ENCODE data around the gene C2CD4C.

C2CD4C gene

DNA sequence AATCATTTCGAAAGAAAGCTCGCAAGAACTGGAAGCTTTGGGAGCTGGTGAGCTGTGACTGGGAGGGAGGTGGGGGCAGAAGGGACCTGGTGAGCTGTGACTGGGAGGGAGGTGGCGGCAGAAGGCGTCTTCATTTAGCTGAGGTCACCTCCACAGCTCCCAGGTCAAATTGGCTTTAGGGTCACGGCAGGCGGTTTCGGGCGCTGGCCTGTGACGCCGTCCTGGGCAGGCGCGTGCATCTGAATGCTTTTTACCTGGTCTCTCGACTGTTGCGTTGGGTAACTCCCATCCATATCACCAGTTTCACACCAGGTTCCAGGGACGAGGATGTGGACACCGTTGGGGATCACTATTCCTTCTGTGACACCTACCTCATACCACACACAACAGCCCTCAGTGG lies 29.2 kb downstream of the C2CD4C start:
- no peak overlapping the region for H3K4me3 ChIP-seq (ENCODE audit: low read depth, low read length)
- TF ChIP-seq, protein P1, sequence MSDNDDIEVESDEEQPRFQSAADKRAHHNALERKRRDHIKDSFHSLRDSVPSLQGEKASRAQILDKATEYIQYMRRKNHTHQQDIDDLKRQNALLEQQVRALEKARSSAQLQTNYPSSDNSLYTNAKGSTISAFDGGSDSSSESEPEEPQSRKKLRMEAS (IDR thresholded peaks at IDR 0.05; ENCODE audit: low read depth, low read length) = no peak
- TF ChIP-seq, protein P2, sequence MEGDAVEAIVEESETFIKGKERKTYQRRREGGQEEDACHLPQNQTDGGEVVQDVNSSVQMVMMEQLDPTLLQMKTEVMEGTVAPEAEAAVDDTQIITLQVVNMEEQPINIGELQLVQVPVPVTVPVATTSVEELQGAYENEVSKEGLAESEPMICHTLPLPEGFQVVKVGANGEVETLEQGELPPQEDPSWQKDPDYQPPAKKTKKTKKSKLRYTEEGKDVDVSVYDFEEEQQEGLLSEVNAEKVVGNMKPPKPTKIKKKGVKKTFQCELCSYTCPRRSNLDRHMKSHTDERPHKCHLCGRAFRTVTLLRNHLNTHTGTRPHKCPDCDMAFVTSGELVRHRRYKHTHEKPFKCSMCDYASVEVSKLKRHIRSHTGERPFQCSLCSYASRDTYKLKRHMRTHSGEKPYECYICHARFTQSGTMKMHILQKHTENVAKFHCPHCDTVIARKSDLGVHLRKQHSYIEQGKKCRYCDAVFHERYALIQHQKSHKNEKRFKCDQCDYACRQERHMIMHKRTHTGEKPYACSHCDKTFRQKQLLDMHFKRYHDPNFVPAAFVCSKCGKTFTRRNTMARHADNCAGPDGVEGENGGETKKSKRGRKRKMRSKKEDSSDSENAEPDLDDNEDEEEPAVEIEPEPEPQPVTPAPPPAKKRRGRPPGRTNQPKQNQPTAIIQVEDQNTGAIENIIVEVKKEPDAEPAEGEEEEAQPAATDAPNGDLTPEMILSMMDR (IDR thresholded peaks at IDR 0.05; ENCODE audit: low read depth, low read length) = no peak
- no peak for TF ChIP-seq MYC (IDR thresholded peaks at IDR 0.05; ENCODE audit: low read depth, low read length)
- no peak for TF ChIP-seq POLR2A (IDR thresholded peaks at IDR 0.05; ENCODE audit: extremely low read depth, insufficient read length)
- no peak for DNase-seq (ENCODE audit: low read depth)

DNA sequence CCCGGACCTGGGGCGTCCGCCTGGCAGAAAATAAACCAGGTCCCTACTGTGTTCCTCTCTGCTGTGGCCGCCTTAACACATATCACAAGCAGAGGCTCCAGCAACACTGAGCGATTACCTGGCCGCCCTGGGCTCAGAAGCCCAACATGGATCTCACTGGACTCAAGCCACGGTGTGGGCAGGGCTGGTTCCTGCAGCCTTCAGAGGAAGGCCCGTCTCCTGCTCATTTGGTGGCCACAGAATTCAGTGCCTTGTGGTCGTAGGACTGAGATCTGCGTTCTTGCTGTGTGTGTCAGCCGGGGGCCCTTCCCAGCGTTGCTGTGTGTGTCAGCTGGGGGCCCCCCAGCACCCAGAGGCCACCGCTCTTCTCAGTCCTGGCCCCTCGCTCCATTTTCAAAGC lies 30.2 kb downstream of the C2CD4C start:
- TF ChIP-seq POLR2A (IDR thresholded peaks at IDR 0.05; ENCODE audit: extremely low read depth, insufficient read length) (no peak), MYC (IDR thresholded peaks at IDR 0.05; ENCODE audit: low read depth, low read length) (no peak)
- TF ChIP-seq, protein P2 (IDR thresholded peaks at IDR 0.05; ENCODE audit: low read depth, low read length) = no peak
- TF ChIP-seq, protein P1 (IDR thresholded peaks at IDR 0.05; ENCODE audit: low read depth, low read length) = no peak
- H3K4me3 ChIP-seq (ENCODE audit: low read depth, low read length) = no peak overlapping the region

DNA sequence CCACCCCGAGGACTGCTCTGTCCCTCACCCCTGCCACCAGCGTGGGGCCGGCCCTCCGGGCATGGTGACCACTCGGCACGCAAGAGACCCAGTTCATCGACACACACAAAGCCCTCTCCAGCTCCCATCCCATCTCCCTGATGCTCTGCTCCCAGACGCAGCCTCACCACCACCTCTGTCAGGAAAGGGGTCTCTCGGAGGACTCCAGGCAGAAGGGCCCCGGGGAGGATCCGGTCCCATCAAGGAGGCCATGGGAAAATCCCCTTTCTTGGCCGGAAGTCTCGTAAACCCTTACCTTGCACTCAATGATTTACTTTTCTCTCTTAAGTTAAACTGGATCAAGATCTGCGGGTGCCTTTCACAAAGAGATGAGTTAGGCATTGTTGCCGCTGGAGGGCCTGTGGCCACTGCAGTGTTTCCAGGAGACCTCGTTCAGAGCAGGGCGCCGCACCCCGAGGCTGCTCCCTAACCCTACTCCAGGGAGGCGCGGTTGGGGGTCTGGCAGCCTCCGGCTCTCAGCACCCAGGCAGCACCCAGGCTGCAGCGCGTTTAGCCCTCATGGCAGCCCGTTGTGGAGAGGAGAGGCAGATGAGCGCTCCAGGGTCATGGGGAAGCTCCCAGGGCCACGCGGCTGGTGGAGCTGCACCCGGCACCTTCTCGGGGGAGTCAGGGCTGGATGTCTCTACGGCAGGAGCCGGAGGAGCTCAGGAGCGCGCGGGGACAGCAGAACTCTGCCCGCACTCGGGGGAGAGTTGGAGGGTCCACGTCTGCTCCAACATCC lies 31.0 kb downstream of the C2CD4C start:
- DNase-seq (ENCODE audit: low read depth) = no peak
- H3K4me3 ChIP-seq (ENCODE audit: low read depth, low read length) = no peak overlapping the region
- no peak for TF ChIP-seq MYC (IDR thresholded peaks at IDR 0.05; ENCODE audit: low read depth, low read length)
- no peak for TF ChIP-seq POLR2A (IDR thresholded peaks at IDR 0.05; ENCODE audit: extremely low read depth, insufficient read length)
- TF ChIP-seq, protein P1 (IDR thresholded peaks at IDR 0.05; ENCODE audit: low read depth, low read length) = no peak
- TF ChIP-seq, protein P2 (IDR thresholded peaks at IDR 0.05; ENCODE audit: low read depth, low read length) = no peak

More for the DNA sequence above, 30.2 kb downstream of the C2CD4C start:
- no peak for DNase-seq (ENCODE audit: low read depth)

DNA sequence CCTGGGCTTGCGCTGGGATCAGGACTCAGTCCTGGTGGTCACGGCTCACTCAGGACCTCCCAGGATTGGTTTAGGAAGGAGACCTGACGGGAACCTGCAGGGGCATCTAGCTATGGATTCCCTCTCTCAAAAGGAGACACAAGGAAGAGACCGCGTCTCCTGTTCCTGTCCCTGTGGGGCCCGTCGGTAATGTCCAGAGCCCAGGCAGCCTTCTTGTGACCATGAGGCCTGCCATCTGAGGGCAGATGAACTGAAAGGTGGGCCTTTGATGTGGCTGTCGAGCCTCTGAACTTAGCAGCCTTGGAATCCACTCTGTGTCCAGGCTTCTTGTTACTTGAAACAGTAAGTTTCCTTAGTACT lies 32.9 kb downstream of the C2CD4C start:
- no peak overlapping the region for H3K4me3 ChIP-seq (ENCODE audit: low read depth, low read length)
- DNase-seq (ENCODE audit: low read depth) = no peak
- no peak for TF ChIP-seq POLR2A (IDR thresholded peaks at IDR 0.05; ENCODE audit: extremely low read depth, insufficient read length)
- TF ChIP-seq, protein P1 (IDR thresholded peaks at IDR 0.05; ENCODE audit: low read depth, low read length) = no peak
- TF ChIP-seq MYC (IDR thresholded peaks at IDR 0.05; ENCODE audit: low read depth, low read length) = no peak

DNA sequence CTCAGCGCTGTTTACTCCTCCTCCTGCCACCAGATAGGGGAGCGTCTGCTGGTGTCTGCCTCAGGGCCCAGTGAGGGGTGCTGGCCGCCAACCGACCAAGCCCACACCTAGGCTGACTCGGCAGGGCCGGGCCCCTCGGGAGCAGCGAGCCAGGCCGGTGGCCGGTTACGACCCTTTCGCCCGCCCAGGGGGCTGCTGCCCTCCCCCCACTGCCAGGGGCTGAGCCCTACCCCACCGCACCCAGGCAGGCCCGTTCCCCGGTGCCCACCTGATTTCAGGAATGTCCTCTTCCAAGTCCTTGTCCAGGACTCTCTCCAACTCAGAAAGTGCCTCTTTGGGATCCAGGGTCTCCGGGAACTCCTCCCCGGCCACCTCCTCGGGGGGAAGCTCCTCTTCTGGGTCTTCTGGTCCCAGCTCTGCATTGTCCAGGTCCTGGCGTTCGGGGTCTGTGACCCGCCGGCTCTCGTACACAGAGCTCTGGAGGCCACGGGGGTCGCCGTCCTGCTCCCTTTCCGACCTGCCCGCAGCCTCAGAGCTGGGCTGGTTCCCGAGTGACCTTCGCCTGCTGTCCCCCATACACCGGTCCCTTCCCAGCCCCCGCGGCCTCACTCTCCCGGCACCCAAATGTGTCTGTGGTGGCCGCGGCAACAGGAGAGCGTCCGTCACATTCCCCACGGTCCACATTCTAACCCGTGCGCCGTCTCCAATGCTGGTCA lies 33.4 kb downstream of the C2CD4C start:
- TF ChIP-seq MYC (IDR thresholded peaks at IDR 0.05; ENCODE audit: low read depth, low read length) = no peak
- TF ChIP-seq, protein P2 (IDR thresholded peaks at IDR 0.05; ENCODE audit: low read depth, low read length) = no peak
- TF ChIP-seq, protein P1 (IDR thresholded peaks at IDR 0.05; ENCODE audit: low read depth, low read length) = no peak
- no peak for TF ChIP-seq POLR2A (IDR thresholded peaks at IDR 0.05; ENCODE audit: extremely low read depth, insufficient read length)
- no peak overlapping the region for H3K4me3 ChIP-seq (ENCODE audit: low read depth, low read length)
- DNase-seq (ENCODE audit: low read depth) = no peak

DNA sequence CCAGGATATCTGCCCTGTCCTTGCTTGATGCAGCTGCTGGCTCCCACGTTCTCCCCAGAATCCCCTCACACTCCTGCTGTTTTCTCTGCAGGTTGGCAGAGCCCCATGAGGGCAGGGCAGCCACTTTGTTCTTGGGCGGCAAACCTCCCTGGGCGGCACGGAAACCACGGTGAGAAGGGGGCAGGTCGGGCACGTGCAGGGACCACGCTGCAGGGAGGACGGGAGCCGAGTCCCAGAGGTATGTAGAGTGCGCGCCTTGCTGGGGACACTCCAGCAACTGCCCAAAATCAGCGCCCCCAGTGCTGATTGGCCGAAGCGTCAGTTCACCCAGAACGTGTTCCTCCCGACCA lies 34.1 kb downstream of the C2CD4C start:
- TF ChIP-seq, protein P2 (IDR thresholded peaks at IDR 0.05; ENCODE audit: low read depth, low read length) = no peak
- TF ChIP-seq, protein P1 (IDR thresholded peaks at IDR 0.05; ENCODE audit: low read depth, low read length) = no peak
- TF ChIP-seq POLR2A (IDR thresholded peaks at IDR 0.05; ENCODE audit: extremely low read depth, insufficient read length) (no peak), MYC (IDR thresholded peaks at IDR 0.05; ENCODE audit: low read depth, low read length) (no peak)
- H3K4me3 ChIP-seq (ENCODE audit: low read depth, low read length) = no peak overlapping the region
- no peak for DNase-seq (ENCODE audit: low read depth)
